Erythroblast (primary cell): ENCODE results near the gene ZMIZ1.

Source experiments
- DNase-seq, 2 experiments: peaks; one replicate each; lab custom pipeline; 2025; lab: John Stamatoyannopoulos, UW
- GATA1 ChIP-seq: IDR thresholded peaks from 2 replicates; pipeline ENCODE4 v1.6.1; 2011; ENCODE audit warnings: low read depth, mild to moderate bottlenecking, control low read depth, low read length, moderate library complexity
- POLR2A ChIP-seq: IDR thresholded peaks from 2 replicates; pipeline ENCODE4 v1.6.1; 2011; ENCODE audit warnings: mild to moderate bottlenecking, low read length

Gene ZMIZ1

DNA sequence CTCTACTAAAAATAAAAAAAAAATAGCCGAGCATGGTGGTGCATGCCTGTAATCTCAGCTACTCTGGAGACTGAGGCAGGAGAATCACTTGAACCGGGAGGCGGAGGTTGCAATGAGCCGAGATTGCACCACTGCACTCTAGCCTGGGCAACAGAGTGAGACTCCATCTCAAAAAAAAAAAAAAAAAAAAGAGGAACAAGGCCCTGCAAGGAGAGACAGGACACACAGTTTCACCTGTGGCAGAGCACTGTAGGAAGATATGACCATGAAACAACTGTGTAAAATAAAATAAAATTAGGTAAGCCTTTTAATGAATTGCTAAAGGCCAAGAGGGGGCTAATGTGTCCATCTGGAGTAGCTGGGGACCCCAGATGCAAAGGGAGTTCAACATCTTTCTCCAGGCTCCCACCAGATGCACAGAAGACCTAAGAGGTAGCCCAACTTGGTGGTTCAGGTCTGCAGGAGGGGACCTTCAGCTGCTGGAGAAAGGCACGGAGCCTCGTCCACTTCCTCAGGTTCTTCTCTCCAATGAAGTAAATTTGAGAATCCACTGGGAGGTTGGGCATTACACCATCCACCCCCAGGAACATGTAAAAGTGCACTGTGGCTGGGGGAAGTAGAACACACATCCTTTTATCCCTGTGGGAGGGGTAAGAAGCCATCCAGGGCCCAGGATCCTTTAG, 291.2 kb downstream of the ZMIZ1 start:
- no peak for DNase-seq
- TF ChIP-seq GATA1 (no peak), POLR2A (no peak)

- TF ChIP-seq POLR2A (no peak), GATA1 (no peak)
Measured at GRCh38 chr10:79360499-79361342, 292.0 kb downstream of the ZMIZ1 start.

GRCh38 chr10:79361726-79362397, 293.1 kb downstream of the ZMIZ1 start:
- DNase-seq, result no peak
- TF ChIP-seq POLR2A, result no peak
- TF ChIP-seq GATA1, result no peak

More at GRCh38 chr10:79360499-79361342, 292.0 kb downstream of the ZMIZ1 start:
- no peak for DNase-seq
